ENCODE results near the gene SSC4D.
A peak's percentile ranks its signal among the peaks of the same experiment; 100 is the strongest.

The SSC4D gene

GRCh38 chr7:76386691-76387260 lies 22.7 kb downstream of the SSC4D start:
- no peak overlapping the region for H3K4me3 ChIP-seq (ENCODE audit: low read depth, low read length)
- DNase-seq (ENCODE audit: low read depth, low spot score), result peak; percentile 13
- in situ Hi-C loops (cut with HindIII; ENCODE audit: low sequenced_read_pairs), result no loop called here
- no peak for TF ChIP-seq CTCF (IDR thresholded peaks at IDR 0.05; ENCODE audit: low read depth, low read length)

- in situ Hi-C loops (cut with HindIII; ENCODE audit: low sequenced_read_pairs), result no loop called here
- no peak for DNase-seq (ENCODE audit: low read depth, low spot score)
- H3K4me3 ChIP-seq (ENCODE audit: low read depth, low read length), result no peak overlapping the region
- no peak for TF ChIP-seq CTCF (IDR thresholded peaks at IDR 0.05; ENCODE audit: low read depth, low read length)
Measured at GRCh38 chr7:76383089-76383944, 26.2 kb downstream of the SSC4D start.

GRCh38 chr7:76381814-76382213 lies 27.7 kb downstream of the SSC4D start:
- no peak overlapping the region for H3K4me3 ChIP-seq (ENCODE audit: low read depth, low read length)
- DNase-seq (ENCODE audit: low read depth, low spot score), result no peak
- in situ Hi-C loops (cut with HindIII; ENCODE audit: low sequenced_read_pairs), result no loop called here
- TF ChIP-seq CTCF (IDR thresholded peaks at IDR 0.05; ENCODE audit: low read depth, low read length), result no peak

GRCh38 chr7:76380623-76380966 lies 28.9 kb downstream of the SSC4D start:
- DNase-seq (ENCODE audit: low read depth, low spot score), result no peak
- in situ Hi-C loops (cut with HindIII; ENCODE audit: low sequenced_read_pairs), result no loop called here
- TF ChIP-seq CTCF (IDR thresholded peaks at IDR 0.05; ENCODE audit: low read depth, low read length), result no peak
- no peak overlapping the region for H3K4me3 ChIP-seq (ENCODE audit: low read depth, low read length)

- H3K4me3 ChIP-seq (ENCODE audit: low read depth, low read length), result no peak overlapping the region
- no peak for DNase-seq (ENCODE audit: low read depth, low spot score)
- in situ Hi-C loops (cut with HindIII; ENCODE audit: low sequenced_read_pairs), result no loop called here
- TF ChIP-seq CTCF (IDR thresholded peaks at IDR 0.05; ENCODE audit: low read depth, low read length), result no peak
Measured at GRCh38 chr7:76377186-76377918, 32.1 kb downstream of the SSC4D start.

GRCh38 chr7:76375251-76375650 lies 34.2 kb downstream of the SSC4D start:
- in situ Hi-C loops (cut with HindIII; ENCODE audit: low sequenced_read_pairs), result no loop called here
- H3K4me3 ChIP-seq (ENCODE audit: low read depth, low read length), result no peak overlapping the region
- TF ChIP-seq CTCF (IDR thresholded peaks at IDR 0.05; ENCODE audit: low read depth, low read length), result no peak
- no peak for DNase-seq (ENCODE audit: low read depth, low spot score)
